GM10847 (cell line): Measurements from ENCODE around the gene COX7A2.

Experiments
- POLR2A ChIP-seq: IDR thresholded peaks from 2 replicates; pipeline ENCODE4 v1.6.1; 2011; ENCODE audit not compliant: insufficient read length; ENCODE audit errors: extremely low read depth

COX7A2 gene, protein sequence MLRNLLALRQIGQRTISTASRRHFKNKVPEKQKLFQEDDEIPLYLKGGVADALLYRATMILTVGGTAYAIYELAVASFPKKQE

DNA sequence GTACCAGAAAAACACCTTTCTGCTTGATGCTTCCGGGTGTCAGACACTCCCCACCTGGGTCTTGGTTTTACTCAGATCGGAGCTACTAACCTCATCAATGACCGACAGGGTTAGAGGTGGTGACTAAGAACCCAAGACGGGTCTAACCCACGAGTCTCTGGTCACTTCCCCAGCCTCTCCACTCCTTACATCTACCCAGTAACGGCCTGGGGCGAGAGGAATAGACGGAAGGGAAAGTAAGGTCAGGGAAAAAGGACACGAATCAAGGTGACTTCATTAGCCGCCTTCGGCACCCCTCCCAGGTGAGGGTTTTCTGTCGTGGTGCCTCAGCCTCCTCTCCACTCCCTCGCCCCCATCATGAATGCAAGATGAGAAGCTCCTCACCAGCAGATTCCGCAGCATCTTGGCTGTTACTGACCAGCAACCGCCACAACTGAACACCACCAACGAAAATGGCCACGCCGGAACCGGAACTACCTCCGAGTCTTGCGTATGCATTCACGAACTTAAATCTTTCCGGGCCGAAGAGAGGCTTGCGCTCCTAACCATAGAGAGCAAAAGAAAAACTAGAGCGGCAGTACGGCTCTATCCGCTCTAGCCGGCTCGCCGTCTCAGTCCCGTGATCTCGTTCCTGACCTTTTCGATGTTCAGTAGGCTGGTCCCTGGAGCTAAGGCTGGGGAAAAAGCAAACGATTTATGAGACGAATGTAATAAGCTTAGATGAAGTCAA lies at the start of gene COX7A2:
COX7A2 (minus strand) TSS at position 469 of the 730 bp plus-strand sequence; CDS start at position 402, 67 bp downstream.
- TF ChIP-seq POLR2A, result peak; percentile 82

DNA sequence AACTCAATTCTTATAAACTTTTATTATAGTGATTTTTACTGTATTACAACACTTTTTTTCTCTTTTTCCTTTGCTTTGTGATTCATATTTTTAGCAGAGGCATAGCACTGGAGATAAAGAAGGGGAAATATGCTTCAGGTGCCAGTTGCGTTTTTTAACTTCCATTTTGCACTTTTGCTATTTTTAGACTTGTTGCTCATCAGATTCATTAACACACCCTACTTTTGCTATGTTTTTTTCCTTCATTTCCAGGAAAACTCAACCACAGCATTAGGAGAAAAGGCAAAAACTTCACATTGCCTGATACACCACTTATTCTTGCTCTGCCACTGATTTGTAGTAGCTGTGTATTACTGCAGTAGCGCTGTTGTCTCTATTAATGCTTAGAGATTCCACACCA lies 49.0 kb upstream of the COX7A2 start:
- TF ChIP-seq POLR2A, result no peak

DNA sequence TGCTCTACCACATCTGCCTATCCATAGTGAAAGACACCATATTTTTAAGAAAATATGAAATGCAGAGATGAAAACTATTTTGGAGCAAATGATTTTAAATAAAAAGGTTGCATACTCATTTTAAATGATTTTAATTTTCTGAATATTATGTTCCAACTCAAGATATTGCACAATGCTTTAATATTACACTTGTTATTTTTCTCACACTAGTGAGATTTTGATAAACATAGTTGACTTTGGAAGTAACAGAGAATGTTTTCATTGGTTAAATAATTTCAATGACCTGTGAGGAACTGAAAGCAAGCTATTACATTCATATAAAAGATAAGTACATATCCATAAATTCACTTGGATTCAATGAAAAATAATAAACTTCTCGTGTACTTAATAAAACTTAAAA lies 48.1 kb upstream of the COX7A2 start:
- TF ChIP-seq POLR2A, result no peak

- TF ChIP-seq POLR2A, result no peak
Observed at GRCh38 chr6:75291331-75291730, 47.7 kb upstream of the COX7A2 start.

DNA sequence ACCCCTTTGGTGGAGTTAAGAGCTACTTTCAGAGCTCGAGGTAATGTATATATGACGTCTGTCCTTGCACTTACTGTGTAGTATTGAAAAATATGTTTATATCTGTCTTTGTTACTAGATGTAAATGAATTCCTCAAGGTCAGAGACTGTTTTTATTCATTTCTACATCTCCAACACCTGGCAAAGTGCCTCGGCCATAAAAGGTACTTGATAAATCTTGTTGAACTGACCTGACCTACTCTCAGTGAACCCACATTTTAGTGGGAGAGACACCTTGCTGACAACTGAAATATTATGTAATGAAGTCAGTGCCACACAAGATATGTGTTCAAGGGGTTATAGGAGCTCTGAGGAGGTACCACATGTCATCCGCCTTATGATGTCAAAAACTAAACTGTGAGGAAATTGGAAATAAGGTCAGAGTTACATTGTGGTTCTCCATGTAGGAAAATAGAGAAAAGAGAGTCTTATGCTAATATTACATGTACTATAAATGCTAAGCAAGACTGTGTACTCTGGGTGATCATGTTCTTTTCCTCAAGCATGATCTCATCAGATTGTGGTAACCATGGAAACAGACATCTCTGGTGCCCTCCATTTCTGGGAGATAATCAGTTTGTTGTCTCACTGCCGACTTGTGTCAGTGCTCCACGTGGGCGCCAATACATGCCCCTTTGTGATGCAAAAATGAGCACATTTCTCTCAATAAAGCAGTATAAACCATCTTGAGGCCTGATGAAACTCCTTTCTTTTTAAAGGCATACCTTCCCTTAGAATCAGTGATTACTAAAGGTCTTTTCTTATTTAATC lies 46.7 kb upstream of the COX7A2 start:
- no peak for TF ChIP-seq POLR2A

DNA sequence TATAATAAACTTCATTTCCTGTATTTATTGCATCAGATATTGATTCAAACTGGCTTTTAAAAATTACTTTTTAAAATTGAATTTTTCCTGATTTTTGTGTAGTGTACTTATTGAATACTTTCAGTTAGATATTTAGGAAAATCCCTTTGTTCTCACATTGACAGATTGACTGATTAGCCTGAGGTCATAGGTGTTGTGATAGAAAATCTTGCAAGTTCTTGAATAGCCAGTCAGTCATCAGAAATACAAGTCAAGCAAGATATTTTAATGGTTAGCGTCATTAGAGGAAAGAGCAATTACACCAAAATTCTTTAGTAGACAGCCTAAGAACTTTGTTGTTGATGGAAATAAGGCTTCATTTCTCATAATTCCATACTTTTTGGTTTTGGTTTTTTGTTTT lies 44.4 kb upstream of the COX7A2 start:
- no peak for TF ChIP-seq POLR2A

GRCh38 chr6:75287424-75287823 lies 43.8 kb upstream of the COX7A2 start:
- no peak for TF ChIP-seq POLR2A

- no peak for TF ChIP-seq POLR2A
Observed at GRCh38 chr6:75286955-75287354, 43.4 kb upstream of the COX7A2 start.

- no peak for TF ChIP-seq POLR2A
Observed at GRCh38 chr6:75285283-75285639, 41.7 kb upstream of the COX7A2 start.

- peak; percentile 93 for TF ChIP-seq POLR2A
Observed at GRCh38 chr6:75284632-75285282, 41.2 kb upstream of the COX7A2 start, which contains the start of gene TMEM30A. Gene TMEM30A, minus strand, starts transcription at chr6:75284792. Its CDS starts 154 bp downstream, at chr6:75284638.

GRCh38 chr6:75283907-75284631 lies 40.5 kb upstream of the COX7A2 start:
- no peak for TF ChIP-seq POLR2A

DNA sequence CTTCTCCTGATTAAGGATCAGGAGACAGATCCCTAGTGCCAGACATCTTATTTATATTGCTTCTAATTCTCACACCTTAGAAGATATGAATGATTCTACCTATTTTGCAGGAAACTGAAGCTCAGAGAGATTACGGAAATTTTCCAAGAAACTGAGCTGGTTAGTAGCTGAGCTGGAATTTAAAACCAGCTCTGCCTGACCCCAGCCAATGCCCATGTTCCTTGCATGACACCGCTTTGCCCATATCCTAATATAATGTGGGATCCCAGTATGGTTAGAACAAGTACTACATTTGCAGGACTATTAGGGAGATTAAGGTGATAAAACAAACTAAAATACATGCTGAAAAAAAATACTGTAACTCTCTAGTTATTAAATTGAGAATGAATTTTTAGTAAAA lies 39.1 kb upstream of the COX7A2 start:
- TF ChIP-seq POLR2A, result no peak

DNA sequence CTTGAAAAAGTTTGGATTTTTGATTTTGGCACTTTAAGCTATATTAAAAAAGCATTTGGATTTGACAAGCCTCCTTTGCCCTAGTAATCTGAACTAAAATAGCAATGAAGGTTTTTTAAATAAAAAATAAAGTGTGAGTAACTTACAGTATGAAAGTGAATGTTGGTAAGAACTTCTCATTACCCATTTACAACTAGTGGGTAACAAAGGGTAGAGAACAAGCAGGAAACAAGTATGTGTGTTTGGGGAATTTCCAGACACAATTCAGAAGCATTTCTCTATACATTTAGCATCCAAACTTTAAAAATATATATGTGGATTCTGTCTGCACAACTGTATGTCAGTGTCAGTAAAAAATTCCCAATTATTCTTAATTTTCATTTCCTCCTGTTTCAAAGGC lies 38.1 kb upstream of the COX7A2 start:
- TF ChIP-seq POLR2A, result no peak

GRCh38 chr6:75280131-75280855 lies 36.7 kb upstream of the COX7A2 start:
- no peak for TF ChIP-seq POLR2A
